GM21576 (cell line): ENCODE measurements around the gene OR2D3.
"Not testable (repeated sequence)": the region's sequence is repeated elsewhere in the genome, so short reads cannot be mapped to it uniquely, and the experiment has no call there.

Experiments used
- ATAC-seq: cut with Tn5 transposase; IDR thresholded peaks from one replicate; pipeline ENCODE4 v1.9.1; 2021; ENCODE audit warnings: mild to moderate bottlenecking, moderate library complexity; ENCODE audit not compliant: unreplicated experiment

OR2D3 gene

DNA sequence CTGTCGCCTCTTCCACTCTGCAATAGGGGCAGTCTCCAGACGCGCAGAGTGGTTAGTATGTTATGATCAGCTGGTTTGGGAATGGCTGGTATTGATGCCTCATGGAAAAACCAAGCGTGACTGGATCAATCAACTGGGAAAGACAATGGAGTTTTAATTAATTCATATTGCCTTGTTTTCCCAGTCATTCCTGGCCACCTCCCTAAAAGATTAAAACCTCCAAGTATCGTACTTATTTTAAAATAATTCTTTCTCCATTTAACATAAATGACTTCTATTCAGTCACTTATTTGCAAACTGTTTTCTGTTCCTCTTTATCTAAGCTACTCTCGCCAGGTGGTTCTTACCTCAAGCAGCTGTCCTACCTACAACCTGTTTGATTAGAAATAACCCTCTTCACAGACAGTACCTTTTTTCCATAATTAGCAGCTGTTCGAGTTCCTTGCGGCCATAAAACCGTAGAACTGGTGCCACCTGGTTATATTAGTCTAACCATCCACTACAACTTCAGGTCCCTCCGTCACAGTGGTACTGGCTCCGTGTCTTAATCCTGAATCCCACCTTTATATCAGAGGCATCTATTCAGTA lies 6.3 kb downstream of the OR2D3 start:
- peak; percentile 86 for ATAC-seq

GRCh38 chr11:6928916-6929315 lies 8.1 kb downstream of the OR2D3 start:
- ATAC-seq, result no peak

DNA sequence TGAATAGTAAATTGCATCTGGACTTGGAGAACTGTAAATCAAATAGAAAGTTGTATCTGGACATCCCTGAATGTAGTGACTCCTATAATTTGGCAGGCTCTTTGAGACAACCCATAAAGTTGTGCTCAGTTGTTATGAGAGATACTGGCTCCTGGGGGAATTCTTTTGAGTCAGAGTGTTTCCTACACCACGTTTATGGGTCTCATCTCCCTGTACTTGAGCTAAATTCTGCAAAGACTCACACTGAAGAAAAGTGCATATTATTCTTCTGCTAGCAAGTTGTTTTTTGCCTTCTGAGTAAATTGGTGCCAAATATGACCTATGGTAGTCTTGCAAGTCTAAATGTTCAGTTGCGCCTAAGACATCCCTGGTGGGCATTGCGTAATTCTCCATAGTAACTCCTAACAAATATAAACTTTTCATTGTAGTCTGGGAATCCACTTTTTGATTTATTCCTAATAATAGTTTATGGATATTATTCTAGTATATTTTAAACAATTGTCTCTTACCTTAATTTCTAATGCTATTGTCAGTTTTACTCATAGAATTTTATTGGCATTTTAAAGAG lies 10.4 kb downstream of the OR2D3 start:
- ATAC-seq, result no peak

DNA sequence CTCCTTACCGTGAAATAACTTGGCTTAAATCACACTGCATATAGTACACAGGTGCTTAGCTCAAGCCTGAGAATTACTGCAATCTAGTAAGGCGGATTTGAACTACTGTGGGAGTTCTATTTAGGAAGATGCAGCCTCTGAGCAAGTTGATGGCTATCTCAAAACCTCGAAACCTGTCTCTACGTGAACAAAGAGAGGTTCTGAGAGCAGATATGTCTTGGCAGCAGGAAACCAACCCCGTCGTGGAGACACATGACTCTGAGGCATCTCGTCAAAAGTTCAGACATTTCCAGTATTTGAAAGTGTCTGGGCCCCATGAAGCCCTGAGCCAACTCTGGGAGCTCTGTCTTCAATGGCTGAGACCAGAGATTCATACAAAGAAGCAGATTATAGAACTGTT lies 11.3 kb downstream of the OR2D3 start:
- ATAC-seq, result no peak

GRCh38 chr11:6941970-6942369 lies 21.2 kb downstream of the OR2D3 start:
- no peak for ATAC-seq

DNA sequence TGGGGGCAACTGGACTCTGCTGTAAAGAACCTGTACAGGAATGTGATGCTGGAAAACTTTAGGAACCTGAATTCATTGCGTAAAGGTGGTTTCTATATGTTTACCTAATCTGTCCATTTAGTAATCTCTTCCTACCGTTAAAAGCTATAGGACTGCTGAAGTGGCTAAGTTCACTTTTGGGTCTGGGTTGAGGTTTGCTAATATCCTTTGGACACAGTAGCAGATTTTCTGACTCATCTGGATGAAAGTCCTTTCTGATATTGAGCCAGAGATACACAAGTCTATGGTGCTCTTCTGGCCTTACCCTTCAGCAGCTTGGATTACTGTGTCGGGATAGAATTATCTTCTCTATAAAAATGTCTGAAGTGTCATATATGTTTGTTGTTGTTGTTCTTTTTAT lies 22.3 kb downstream of the OR2D3 start:
- ATAC-seq, result no peak

GRCh38 chr11:6954248-6954647 lies 33.4 kb downstream of the OR2D3 start:
- not testable (repeated sequence) for ATAC-seq

- ATAC-seq, result no peak
Observed at GRCh38 chr11:6962141-6962540, 41.3 kb downstream of the OR2D3 start.

- peak; percentile 86 for ATAC-seq
Observed at GRCh38 chr11:6962673-6963072, 41.9 kb downstream of the OR2D3 start.

DNA sequence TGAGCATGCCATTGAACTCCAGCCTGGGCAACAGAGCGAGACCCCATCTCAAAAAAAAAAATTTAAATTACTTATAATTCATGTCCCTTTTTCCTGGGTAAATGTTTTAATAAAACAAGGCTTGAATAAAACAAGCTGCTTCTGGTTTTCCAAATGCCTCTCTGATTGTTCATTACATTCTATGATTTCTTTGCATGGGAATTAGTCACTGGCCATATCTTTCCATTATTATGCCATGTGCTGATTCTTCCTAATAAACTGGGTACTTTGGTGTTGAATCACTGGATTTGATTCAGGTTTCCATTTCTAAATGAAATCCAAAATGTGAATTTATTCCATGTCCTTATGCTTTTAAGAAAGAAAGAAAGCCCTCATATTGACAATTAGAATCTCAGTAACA lies 48.0 kb downstream of the OR2D3 start:
- ATAC-seq, result no peak

- not testable (repeated sequence) for ATAC-seq
Observed at GRCh38 chr11:6969854-6970253, 49.1 kb downstream of the OR2D3 start.
